ENCODE results near the gene TUBGCP5. TPM values are rescaled to one million over a fixed set of nuclear protein-coding genes. Genes with fewer than 3 reads are reported as not detected.
A peak's percentile ranks its signal among the peaks of the same experiment; 100 is the strongest.

TUBGCP5 gene
- total and polyA plus RNA-seq, 2 donors (not counting 3 experiments of a cell fraction or from before 2014, with no cell fraction given): 6.7 to 18.6 TPM

DNA sequence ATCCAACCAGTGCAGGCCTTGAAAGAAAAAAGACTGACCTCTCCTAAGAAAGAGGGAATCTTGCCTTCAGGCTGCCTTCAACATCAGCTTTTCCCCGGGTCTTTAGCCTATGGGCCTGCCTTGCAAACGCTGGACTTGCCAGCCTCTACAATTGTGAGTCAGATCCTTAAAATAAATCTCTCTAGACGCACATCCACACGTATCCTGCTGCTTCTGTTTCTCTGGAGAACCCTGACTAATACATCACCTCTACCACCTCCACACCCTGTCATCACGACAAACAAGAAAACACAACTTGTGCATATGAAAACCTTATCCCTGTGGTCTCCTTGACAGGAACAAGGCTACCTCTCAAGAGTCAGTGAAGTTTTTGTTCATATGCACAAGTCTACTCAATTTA is 71.0 kb downstream of the TUBGCP5 start:
- Histone ChIP-seq H3K27ac (ENCODE audit: insufficient read depth, low read depth, low read length) (peak overlapping the region; percentile 86), H3K9me3 (replicated peaks; ENCODE audit: control insufficient read depth, insufficient read depth, low read length) (no peaks in the 10 kb centered on the region), H3K36me3 (ENCODE audit: control insufficient read depth in 2 of 2, extremely low read depth in 1 of 2, insufficient read depth in 2 of 2, low read length in 2 of 2) (no peaks in the 10 kb centered on the region), H3K79me2 (ENCODE audit: control insufficient read depth, insufficient read depth, low read length) (peaks cover 91% of the 10 kb centered on the region), H3K4me1 (ENCODE audit: control insufficient read depth, extremely low read depth, insufficient read depth, low read length) (peaks cover 28% of the 10 kb centered on the region), H3K27me3 (ENCODE audit: control insufficient read depth in 2 of 2, insufficient read depth in 2 of 2, low read length in 2 of 2) (no peaks in the 10 kb centered on the region), H3K9ac (replicated peaks; ENCODE audit: extremely low read depth, insufficient read depth, low read length) (peak overlapping the region; percentile 34), H3K4me2 (ENCODE audit: insufficient read depth, low read length) (peak overlapping the region; percentile 44), H4K20me1 (replicated peaks; ENCODE audit: control insufficient read depth, extremely low read depth, insufficient read depth, low read length) (no peaks in the 10 kb centered on the region), H3K9me1 (replicated peaks; ENCODE audit: control insufficient read depth, extremely low read depth, insufficient read depth, low read length) (no peaks in the 10 kb centered on the region), H2AFZ (ENCODE audit: low read depth, low read length) (no peak overlapping the region), H3K4me3 (replicated peaks in 1 of 3; ENCODE audit: insufficient read depth in 1 of 3, low read depth in 1 of 3, low read length in 3 of 3) (no peak overlapping the region)
- TF ChIP-seq JUN (IDR thresholded peaks at IDR 0.05; ENCODE audit: borderline replicate concordance, insufficient read depth, insufficient read length, low read depth) (peak; percentile 46), POLR2A (IDR thresholded peaks at IDR 0.05; ENCODE audit: low read depth, low read length) (no peak), POLR2AphosphoS5 (IDR thresholded peaks at IDR 0.05; ENCODE audit: insufficient read depth, low read depth, low read length) (no peak), GATA2 (IDR thresholded peaks at IDR 0.05; ENCODE audit: insufficient read depth, insufficient read length, low read depth, low read length) (no peak), FOS (IDR thresholded peaks at IDR 0.05; ENCODE audit: borderline replicate concordance, insufficient read depth, low read length) (peak; percentile 66), MYC (IDR thresholded peaks at IDR 0.05; ENCODE audit: low read depth, low read length) (no peak), EZH2 (IDR thresholded peaks at IDR 0.05; ENCODE audit: borderline replicate concordance, low read depth, low read length, severe bottlenecking) (no peak)
- TF ChIP-seq, protein P1, sequence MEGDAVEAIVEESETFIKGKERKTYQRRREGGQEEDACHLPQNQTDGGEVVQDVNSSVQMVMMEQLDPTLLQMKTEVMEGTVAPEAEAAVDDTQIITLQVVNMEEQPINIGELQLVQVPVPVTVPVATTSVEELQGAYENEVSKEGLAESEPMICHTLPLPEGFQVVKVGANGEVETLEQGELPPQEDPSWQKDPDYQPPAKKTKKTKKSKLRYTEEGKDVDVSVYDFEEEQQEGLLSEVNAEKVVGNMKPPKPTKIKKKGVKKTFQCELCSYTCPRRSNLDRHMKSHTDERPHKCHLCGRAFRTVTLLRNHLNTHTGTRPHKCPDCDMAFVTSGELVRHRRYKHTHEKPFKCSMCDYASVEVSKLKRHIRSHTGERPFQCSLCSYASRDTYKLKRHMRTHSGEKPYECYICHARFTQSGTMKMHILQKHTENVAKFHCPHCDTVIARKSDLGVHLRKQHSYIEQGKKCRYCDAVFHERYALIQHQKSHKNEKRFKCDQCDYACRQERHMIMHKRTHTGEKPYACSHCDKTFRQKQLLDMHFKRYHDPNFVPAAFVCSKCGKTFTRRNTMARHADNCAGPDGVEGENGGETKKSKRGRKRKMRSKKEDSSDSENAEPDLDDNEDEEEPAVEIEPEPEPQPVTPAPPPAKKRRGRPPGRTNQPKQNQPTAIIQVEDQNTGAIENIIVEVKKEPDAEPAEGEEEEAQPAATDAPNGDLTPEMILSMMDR (IDR thresholded peaks at IDR 0.05; ENCODE audit: extremely low read depth in 1 of 2, insufficient read depth in 1 of 2, low read depth in 1 of 2, low read length in 2 of 2): no peak
- TF ChIP-seq, protein P2, sequence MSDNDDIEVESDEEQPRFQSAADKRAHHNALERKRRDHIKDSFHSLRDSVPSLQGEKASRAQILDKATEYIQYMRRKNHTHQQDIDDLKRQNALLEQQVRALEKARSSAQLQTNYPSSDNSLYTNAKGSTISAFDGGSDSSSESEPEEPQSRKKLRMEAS (IDR thresholded peaks at IDR 0.05; ENCODE audit: insufficient read depth, insufficient read length): no peak
- FAIRE-seq (no peak), DNase-seq (ENCODE audit: low read depth, low spot score) (peak; percentile 81)
- CTCF ChIA-PET: no interaction called here
- BruUV-seq (replicated peaks): no TSS peak
- intact Hi-C loops (cut with micrococcal nuclease): loop anchor here (1.0 kb wide), 1 partner anchor 19 kb away; no protein-coding TSS in a partner anchor
- dilution Hi-C loops (cut with MboI; ENCODE audit: extremely low pct_ligation_motif_present, low sequenced_read_pairs): no loop called here
- POLR2A ChIA-PET: no interaction called here
